ENCODE results near the gene PTPA. TPM values are rescaled to one million over a fixed set of nuclear protein-coding genes. Genes with fewer than 3 reads are reported as not detected.
A peak's percentile ranks its signal among the peaks of the same experiment; 100 is the strongest.

Gene PTPA
- total RNA-seq, 1 donor from 2014 or later: 143 TPM

GRCh38 chr9:129137292-129138143 lies 26.3 kb downstream of the PTPA start:
- no peak for DNase-seq (ENCODE audit: low spot score)

GRCh38 chr9:129138144-129138462 lies 26.9 kb downstream of the PTPA start:
- DNase-seq (ENCODE audit: low spot score): no peak

- peak; percentile 65 for DNase-seq (ENCODE audit: low spot score)
Measured at GRCh38 chr9:129138476-129139232, 27.4 kb downstream of the PTPA start.

- peak; percentile 92 for DNase-seq (ENCODE audit: low spot score)
Measured at GRCh38 chr9:129139233-129139992, 28.2 kb downstream of the PTPA start.

GRCh38 chr9:129139993-129140396 lies 28.8 kb downstream of the PTPA start:
- DNase-seq (ENCODE audit: low spot score): peak; percentile 95

GRCh38 chr9:129140397-129141065 lies 29.3 kb downstream of the PTPA start:
- DNase-seq (ENCODE audit: low spot score): peak; percentile 74

- DNase-seq (ENCODE audit: low spot score): peak; percentile 75
Measured at GRCh38 chr9:129141066-129142041, 30.1 kb downstream of the PTPA start.

GRCh38 chr9:129142138-129142935 lies 31.1 kb downstream of the PTPA start:
- no peak for DNase-seq (ENCODE audit: low spot score)

- peak; percentile 93 for DNase-seq (ENCODE audit: low spot score)
Measured at GRCh38 chr9:129143031-129143927, 32.1 kb downstream of the PTPA start.

GRCh38 chr9:129145316-129145715 lies 34.1 kb downstream of the PTPA start:
- DNase-seq (ENCODE audit: low spot score): no peak

- DNase-seq (ENCODE audit: low spot score): no peak
Measured at GRCh38 chr9:129145841-129146292, 34.7 kb downstream of the PTPA start.

- no peak for DNase-seq (ENCODE audit: low spot score)
Measured at GRCh38 chr9:129146441-129146941, 35.3 kb downstream of the PTPA start.

- no peak for DNase-seq (ENCODE audit: low spot score)
Measured at GRCh38 chr9:129148463-129149204, 37.4 kb downstream of the PTPA start.

- DNase-seq (ENCODE audit: low spot score): no peak
Measured at GRCh38 chr9:129149442-129149841, 38.2 kb downstream of the PTPA start.

GRCh38 chr9:129150122-129150521 lies 38.9 kb downstream of the PTPA start:
- DNase-seq (ENCODE audit: low spot score): no peak

GRCh38 chr9:129150672-129151211 lies 39.5 kb downstream of the PTPA start:
- no peak for DNase-seq (ENCODE audit: low spot score)

- no peak for DNase-seq (ENCODE audit: low spot score)
Measured at GRCh38 chr9:129151469-129151868, 40.3 kb downstream of the PTPA start.

All from ureter (tissue), 1 donor.